GM11168 (cell line): Measurements from ENCODE around the gene TEX10.

Experiments
- in situ Hi-C: fragments of 300-500 bp; cut with MboI; formaldehyde crosslinking; loops from one replicate; pipeline ENCODE4 v1.12.0; 2022; ENCODE audit warnings: low sequenced_read_pairs; ENCODE audit not compliant: unreplicated experiment

TEX10 gene

DNA sequence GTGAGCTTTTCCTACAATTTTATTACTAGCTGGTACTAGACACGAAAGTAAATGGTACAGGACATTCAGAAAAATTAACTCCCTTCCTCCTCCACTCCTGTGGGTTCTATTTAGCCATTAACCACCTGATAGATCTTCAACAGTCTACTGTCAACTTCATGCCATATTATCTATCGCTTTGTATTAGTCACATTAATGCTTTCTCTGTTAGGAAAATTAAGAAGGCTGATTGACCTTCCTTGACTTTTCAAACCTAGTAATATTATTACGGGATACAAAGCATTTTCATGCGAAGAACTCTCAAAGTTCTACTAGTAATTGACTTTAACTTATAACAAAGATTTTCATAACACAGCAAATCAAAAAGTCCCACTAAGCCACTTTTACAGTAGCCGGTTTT is 1.2 kb downstream of the TEX10 start:
- in situ Hi-C loops, result no loop called here

DNA sequence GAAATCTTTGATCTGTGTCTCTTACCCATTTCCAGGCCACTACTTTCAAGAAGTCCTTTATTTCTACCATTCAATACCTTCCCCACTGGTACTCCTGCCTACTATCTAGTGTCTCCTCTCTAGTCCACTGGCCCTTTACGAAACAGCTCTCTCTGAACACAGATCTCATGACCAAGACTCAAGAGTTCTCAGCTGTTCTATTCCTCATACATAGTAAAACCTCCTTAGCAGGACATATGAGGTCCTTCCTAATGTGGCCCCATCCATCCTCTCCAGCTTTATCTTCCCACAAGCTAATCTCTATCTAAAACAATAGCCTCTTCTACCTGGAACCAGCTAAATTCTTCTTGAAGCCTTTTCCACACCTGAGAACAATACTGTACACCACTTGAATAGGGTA is 2.6 kb downstream of the TEX10 start:
- in situ Hi-C loops, result no loop called here

DNA sequence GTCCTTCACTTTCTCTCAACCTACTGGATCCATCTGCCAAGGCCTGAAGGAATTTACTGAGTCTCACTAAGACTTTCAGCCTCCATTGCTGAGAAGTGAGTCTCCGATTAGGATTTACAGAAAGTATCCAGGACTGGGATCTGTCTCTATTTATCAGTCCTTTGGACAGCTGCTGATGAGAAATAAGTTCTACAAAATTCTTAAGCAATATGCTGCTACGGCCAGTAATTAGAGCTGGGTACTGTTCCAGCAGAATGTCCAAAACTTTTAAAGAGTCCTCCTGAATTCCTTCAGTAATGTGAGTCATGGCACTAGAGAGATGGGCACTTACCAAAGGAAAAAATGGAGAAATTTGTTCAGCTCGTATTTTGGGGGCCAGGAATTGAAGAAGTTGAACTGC is 5.9 kb downstream of the TEX10 start:
- in situ Hi-C loops, result loop anchor here (25.0 kb wide), 1 partner anchor 240 kb away; the partner anchor contains the start of gene CAVIN4

DNA sequence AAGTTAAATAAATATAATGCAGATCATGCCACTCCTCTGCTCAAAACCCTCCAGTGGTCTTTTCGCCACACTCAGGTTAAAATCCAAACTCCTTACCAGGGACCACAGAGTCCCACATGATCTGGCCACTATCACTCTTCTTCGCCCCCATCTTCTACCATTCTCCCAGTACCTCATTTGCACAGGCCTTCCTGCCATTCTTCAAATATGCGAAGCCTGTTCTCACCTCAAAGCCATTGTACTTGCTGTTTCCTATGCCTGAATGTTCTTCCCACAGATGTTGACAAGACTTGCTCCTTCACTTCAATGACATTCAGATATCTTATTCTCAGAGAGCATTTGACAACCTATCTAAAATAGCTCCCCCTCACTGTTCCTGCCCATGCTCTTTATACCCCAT is 10.9 kb downstream of the TEX10 start:
- in situ Hi-C loops, result loop anchor here (25.0 kb wide), 1 partner anchor 245 kb away; the partner anchor contains the start of gene CAVIN4

DNA sequence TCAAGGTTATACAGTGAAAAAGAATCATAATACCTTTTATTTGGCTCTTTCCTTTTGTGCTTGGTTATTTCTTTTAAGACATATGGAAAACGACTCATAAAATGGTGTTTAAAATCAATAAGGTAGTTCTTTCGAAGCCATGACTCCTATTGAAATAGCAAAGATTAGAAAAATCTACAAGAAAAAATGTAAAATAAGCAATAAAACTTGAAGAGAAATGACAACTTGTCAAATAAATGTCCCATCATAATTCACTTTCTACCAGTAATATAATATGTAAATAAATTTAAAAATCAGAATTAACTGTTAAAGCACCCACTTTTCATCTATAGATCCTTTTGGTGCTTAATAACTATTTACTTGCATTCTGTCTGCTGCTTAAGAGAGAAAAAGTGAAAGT is 12.5 kb downstream of the TEX10 start:
- in situ Hi-C loops, result loop anchor here (25.0 kb wide), 1 partner anchor 247 kb away; the partner anchor contains the start of gene CAVIN4

DNA sequence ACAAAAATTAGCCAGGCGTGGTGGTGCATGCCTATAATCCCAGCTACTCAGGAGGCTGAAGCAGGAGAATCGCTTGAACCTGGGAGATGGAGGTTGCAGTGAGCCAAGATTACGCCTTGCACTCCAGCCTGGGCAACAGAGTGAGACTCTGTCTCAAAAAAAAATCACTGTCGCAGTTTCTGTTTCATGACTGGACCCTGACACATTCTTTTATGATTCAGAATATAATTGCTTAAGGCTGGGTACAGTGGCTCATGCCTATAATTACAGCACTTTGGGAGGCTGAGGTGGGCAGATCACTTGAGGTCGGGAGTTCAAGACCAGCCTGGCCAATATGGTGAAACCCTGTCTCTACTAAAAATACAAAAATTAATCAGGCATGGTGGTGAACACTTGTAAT is 14.0 kb downstream of the TEX10 start:
- in situ Hi-C loops, result loop anchor here (25.0 kb wide), 1 partner anchor 249 kb away; the partner anchor contains the start of gene CAVIN4

DNA sequence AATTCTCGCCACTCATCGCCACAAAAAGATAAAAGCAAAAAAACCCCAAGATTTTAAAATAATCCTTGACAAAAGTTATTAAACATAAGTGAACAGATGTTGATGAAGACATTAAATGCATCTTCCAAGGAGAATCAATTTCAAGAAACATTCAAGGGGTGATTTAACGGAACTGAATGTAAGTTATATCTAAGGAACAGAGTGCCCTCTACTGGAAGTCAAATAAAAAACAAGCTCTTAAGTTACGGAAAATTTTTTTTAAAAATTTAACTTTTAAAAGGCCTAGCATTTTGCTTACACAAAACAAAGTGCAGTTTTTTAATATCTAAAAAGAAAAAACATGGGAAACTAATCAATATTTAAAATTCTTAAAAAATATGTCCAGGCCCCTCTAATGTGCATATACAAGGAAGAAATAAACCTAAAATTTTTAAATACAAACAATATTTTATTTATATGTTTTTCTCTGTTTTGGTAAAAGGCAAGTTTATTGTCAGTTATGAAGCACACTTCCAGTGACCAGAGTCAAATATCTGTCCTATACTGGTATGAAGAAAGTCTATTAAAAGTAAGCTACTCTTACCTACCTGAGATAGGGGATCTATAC is 28.0 kb downstream of the TEX10 start:
- in situ Hi-C loops, result loop anchor here (25.0 kb wide), 2 partner anchors 263 to 1162 kb away; partner anchors contain the start of gene CAVIN4

DNA sequence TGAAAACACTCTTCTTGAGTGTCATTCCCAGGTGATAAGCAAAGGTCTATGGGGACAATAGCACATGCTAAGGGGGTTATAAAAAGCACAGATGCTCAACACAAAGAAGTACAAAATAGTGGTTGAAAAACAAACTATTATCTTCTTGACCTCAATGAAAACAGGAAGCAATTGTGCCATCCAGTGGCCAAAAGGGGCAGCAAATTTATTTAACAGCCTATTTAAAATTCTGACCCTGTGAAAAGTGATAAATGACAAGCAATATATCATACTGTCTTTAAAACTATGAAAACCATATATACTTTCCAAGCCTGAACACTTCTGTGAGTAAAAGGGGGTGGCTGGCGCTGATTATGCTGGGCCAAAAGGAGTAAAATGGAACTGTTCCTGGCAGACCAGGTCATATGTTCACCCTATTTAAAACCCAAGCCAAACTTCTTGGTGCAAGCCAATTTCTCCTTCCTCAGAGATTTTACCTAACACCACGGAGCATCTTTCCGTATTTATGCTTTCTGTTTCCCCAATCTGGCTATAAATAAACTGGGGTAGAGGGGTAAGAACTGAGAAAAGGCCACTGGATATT is 29.7 kb downstream of the TEX10 start:
- in situ Hi-C loops, result loop anchor here (25.0 kb wide), 1 partner anchor 1161 kb away; no protein-coding TSS in a partner anchor

DNA sequence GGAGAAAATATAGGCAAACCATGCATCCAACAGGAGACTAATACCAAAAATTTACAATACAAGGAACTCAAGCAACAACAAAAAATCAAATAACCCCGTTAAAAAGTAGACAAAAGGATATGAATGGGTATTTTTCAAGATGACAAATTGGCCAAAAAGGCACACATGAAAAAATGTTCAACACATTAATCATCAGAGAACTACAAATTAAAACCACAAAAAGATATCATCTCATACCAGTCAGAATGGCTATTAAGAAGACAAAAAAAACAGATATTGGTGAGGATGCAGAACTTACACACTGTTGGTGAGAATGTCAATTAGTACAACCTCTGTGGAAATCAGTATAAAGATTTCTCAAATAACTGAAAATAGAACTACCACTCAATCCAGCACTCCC is 35.0 kb downstream of the TEX10 start:
- in situ Hi-C loops, result loop anchor here (25.0 kb wide), 1 partner anchor 1155 kb away; no protein-coding TSS in a partner anchor

DNA sequence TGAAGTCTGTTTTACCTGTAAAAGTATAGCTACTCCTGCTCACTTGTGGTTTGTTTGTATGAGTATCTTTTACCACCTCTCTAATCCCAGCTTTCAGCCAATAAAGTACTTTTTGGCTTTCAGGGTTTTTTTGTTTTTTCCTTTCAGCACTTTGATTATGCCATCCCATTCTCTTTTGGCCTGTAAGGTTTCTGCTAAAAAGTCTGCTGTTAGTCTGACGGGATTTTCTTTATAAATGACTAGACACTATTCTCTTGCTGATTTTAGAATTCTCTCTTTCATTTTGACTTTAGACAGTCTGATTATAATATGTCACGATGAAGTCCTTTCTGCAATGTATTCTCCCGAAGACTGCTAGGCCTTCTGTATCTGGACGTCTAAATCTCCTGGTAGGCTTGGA is 37.2 kb downstream of the TEX10 start:
- in situ Hi-C loops, result loop anchor here (25.0 kb wide), 1 partner anchor 1153 kb away; no protein-coding TSS in a partner anchor

DNA sequence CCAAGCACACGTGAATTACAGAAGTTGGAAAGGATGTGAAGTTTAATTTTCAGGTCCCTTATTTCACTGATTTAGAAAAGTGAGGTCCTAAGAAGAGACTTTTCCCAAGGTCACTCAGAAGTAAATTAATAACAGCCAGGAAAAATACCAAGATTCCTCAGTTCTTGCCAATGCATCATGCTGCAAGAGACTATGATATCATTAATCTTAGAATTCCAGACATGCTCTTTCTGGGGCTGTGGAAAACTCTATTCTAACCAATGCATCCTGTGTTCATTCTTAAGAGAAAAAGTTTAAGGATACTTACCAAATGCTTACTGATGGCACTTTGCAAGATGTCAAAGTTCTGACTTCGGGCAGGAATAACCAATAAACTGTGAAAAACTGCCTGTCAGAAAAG is 42.8 kb downstream of the TEX10 start:
- in situ Hi-C loops, result loop anchor here (25.0 kb wide), 1 partner anchor 1148 kb away; no protein-coding TSS in a partner anchor

DNA sequence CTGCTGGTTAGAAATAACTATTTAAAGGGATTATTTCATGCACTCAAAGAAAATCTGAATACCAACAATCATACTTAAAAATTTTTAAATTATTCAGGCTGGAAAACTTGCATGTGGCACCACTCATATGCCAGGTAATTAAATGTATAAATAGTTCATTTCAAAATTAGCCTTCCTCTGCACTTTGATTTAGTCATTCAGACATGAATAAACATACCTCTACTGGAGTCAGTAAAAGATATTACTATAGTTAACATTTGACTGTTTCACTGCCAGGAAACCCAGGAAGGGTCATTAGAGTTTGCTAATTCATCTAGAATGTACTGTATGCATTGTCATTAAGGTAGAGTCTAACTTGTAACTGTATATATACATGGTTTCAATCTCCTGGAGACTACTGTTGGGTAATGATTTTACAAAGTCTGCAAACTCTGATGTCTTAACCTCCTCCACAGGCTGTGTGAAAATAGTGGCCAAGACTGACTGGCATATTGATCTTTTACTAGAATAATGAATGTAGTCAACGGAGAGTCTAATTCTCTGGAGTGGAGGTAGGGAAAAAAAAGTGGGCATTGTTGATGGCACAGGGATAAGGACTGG is 43.7 kb downstream of the TEX10 start:
- in situ Hi-C loops, result loop anchor here (25.0 kb wide), 1 partner anchor 1147 kb away; no protein-coding TSS in a partner anchor

DNA sequence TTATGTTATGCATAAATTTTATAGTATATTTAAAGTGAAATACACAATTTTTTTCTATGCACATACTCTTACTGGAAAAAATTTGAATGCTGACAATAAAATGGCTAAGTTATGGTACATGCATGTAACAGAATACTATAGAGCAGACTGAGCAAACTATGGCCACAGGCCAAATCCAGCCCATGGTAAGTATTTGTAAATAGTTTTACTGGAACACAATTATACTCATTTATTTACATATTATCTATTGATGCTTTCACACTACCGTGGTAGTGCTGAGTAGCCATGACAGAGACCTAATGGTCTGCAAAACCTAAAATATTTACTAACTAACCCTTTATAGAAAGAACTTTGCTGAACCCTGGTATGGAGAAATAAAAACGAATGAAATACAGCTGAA is 45.7 kb downstream of the TEX10 start:
- in situ Hi-C loops, result loop anchor here (25.0 kb wide), 1 partner anchor 1145 kb away; no protein-coding TSS in a partner anchor

DNA sequence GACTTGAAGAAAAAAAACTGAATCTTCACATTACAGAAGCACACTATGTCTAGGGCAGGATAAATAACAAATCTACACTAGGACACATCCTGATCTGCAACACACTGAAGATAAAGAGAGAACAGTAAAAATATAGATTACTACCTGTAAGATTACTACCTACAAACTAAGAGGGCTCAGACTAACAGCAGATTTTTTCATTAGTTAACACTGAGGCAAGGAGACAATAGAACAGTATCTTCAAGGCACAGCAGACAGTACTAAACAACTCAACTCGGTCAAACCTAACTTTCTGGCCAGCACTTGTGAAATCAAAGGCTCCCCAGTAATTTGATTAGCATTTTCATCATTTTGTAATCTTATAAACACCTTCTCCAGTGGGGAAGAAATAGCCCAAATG is 46.5 kb downstream of the TEX10 start:
- in situ Hi-C loops, result loop anchor here (25.0 kb wide), 1 partner anchor 1144 kb away; no protein-coding TSS in a partner anchor

DNA sequence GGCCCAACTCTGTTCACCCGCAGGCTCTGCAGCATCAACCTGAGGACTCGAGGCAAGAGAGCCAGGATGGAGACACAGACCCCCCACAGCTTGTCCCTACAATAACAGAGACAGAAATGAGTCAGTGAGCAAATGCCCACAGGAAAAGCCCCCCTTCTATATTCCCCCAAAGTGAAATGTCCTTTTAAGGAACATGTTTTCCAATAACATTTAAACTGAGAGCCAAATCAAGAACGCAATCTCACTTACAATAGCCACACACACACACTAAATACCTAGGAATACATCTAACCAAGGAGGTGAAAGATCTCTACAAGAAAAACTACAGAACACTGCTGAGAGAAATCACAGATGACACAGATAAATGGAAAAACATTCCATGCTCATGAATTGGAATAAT is 49.0 kb downstream of the TEX10 start:
- in situ Hi-C loops, result loop anchor here (25.0 kb wide), 1 partner anchor 1141 kb away; no protein-coding TSS in a partner anchor

DNA sequence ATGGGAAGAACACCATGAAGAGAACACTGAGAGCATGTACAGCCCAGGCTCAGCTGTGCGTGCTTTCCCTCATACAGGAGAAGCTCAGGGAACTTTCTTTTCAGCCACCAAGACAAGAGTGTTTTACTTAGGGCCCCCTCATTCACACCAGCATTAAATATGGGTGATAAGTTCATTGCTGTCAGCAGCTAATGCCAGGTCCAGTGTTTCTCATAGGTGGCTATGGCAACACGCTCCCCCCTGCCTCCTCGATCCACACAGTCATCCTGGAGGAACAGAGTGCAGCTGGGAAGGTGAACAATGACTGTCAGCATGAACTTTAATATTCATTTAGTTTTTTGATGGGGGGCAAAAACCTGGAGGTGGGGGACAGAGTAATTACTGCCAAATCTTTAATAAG is 54.4 kb downstream of the TEX10 start:
- in situ Hi-C loops, result no loop called here

DNA sequence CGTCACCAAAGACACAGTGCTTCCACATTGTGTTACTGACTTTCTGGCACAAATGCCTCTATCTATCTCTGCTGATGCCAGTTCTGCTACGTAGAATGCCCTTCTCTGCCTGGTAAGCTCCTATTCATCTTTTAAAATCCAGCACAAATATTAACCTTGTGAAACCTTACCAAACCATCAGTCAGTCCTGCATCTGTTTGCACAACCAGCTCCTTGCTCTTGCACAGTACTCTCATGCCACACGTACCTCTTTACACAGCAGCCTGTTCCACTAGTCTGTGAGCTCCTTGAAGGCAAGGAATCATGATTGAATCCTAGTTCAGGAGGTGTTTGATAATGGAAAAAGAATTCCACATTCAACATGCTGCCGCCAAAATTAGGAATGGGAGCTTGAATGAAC is 56.3 kb downstream of the TEX10 start:
- in situ Hi-C loops, result no loop called here

DNA sequence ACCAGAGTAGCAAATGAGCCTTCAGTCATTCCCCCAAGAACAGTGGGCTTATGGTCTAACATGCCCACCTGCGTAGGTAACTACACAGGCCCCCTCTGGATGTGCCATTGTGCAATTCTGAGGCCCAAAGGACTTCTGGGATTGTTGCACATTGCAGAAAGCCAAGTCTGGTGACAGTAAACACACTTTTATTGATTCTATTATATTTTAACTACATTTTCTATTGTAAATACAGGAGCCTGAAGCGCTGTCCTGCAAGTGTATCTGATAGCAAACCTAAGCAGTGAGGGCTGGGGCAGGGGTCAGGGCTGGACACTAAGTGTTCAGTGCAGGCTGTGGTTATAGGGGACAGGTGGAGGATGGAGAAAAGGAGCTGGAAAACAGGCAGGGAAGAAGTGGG is 57.5 kb downstream of the TEX10 start:
- in situ Hi-C loops, result no loop called here

DNA sequence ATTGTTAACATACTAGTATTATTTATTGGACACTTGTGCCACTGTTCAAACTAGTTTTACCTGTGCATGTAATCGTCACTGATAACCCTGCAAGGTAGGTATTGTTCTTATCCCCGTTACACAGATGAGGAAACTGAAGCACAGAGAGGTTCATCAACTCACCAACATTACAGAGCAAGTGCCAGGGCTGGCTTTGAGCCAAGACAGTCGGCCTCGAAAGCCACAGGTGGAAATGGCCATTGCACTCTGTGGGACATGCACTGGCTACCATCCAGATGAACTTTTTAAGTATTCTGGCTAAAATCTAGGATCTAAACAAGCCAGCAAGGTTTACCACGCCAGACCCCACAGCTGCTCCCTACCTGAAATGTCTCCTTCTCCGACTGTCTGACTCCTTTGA is 57.9 kb downstream of the TEX10 start:
- in situ Hi-C loops, result no loop called here

DNA sequence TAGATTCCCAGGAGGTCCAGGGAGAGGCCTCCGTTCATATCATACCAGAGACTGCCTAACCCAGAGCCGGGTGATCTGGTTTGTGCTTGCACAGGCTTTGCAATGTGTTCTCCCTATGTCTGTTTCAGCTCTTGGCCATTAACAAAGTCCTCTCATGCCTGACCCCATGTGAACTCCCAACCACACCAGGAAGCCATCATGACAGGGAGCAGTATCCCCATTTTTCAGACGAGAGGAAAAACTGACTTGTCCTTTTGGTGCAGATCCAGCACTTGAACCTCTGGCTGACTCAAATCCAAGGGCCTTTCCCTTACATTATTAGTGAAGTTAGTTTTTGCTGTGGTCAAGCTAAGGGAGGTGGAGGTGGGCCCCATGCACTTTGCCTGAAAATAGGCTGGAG is 58.4 kb downstream of the TEX10 start:
- in situ Hi-C loops, result no loop called here

DNA sequence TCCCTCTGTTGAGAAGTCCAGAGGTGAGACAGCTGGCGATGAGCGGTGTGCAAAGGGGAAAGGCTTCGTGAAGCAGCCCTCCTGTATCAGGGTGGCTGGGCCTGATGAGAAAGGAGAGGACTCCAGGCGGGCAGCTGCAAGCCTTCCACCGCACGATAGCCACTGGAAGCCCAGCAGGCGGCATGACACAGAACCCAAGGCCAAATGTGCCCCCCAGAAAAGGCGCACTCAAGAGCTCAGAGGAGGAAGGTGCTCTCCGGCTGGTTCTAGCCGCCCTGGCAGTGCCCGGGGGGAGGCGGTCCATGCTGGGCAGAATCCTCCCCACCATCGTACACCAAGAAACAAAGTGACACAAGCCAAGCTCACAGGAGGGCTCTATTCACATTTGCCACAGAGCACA is 60.3 kb downstream of the TEX10 start:
- in situ Hi-C loops, result no loop called here
